Colonic mucosa (tissue), 4 donors: ENCODE results near the gene POLR1G. TPM values are rescaled to one million over a fixed set of nuclear protein-coding genes. Genes with fewer than 3 reads are reported as not detected.
"Not testable (repeated sequence)": the region's sequence is repeated elsewhere in the genome, so short reads cannot be mapped to it uniquely, and the experiment has no call there.

Source experiments
- DNase-seq: peaks from one replicate; pipeline ENCODE4 v3.0.0-alpha.2; 2020
- H3K27ac ChIP-seq: fragments of 200-600 bp; one replicate; pipeline ENCODE4 v1.8.0; 2021
- H3K27me3 ChIP-seq: fragments of 200-600 bp; one replicate; pipeline ENCODE4 v1.8.0; 2021
- H3K36me3 ChIP-seq: fragments of 200-600 bp; one replicate; pipeline ENCODE4 v1.8.0; 2021
- H3K4me1 ChIP-seq: fragments of 200-600 bp; one replicate; pipeline ENCODE4 v1.8.0; 2021; ENCODE audit warnings: mild to moderate bottlenecking
- H3K4me3 ChIP-seq: fragments of 200-600 bp; one replicate; pipeline ENCODE4 v1.8.0; 2021
- H3K9ac ChIP-seq, 2 donors: one replicate each; pipeline ENCODE4 v1.7.0; 2013; ENCODE audit warnings: control low read depth in 2 of 2, low read depth in 2 of 2, low read length in 2 of 2
- H3K9me3 ChIP-seq: fragments of 200-600 bp; one replicate; pipeline ENCODE4 v1.8.0; 2021
- intact Hi-C: fragments of 100-400 bp; cut with DNase I; formaldehyde crosslinking; loops from one replicate; pipeline ENCODE4 v1.14.1; 2022
- total RNA-seq, 2 donors: library from RNA; stranded (reverse); fragmentation: NEBNext Ultra II Directional in 1 of 2; extraction: Animal tissue kit (Norgen Biotek cat#: 25700) in 1 of 2; gene quantifications; one replicate each; pipeline ENCODE4 v1.2.1, GENCODE V29; 2021
- TF ChIP-seq, protein P1 (sequence below): fragments of 200-600 bp; IDR thresholded peaks from one replicate; pipeline ENCODE4 v1.8.0; 2022; ENCODE audit warnings: antibody characterized with exemption, mild to moderate bottlenecking
- donor health status: healthy.
- donor health status: DM: no; HTN: no; CAD: no.
- donor health status: DM: no; HTN: no; CAD: no.

POLR1G gene
- total RNA-seq, 2 donors from 2014 or later, result 2.0 to 8.5 TPM

DNA sequence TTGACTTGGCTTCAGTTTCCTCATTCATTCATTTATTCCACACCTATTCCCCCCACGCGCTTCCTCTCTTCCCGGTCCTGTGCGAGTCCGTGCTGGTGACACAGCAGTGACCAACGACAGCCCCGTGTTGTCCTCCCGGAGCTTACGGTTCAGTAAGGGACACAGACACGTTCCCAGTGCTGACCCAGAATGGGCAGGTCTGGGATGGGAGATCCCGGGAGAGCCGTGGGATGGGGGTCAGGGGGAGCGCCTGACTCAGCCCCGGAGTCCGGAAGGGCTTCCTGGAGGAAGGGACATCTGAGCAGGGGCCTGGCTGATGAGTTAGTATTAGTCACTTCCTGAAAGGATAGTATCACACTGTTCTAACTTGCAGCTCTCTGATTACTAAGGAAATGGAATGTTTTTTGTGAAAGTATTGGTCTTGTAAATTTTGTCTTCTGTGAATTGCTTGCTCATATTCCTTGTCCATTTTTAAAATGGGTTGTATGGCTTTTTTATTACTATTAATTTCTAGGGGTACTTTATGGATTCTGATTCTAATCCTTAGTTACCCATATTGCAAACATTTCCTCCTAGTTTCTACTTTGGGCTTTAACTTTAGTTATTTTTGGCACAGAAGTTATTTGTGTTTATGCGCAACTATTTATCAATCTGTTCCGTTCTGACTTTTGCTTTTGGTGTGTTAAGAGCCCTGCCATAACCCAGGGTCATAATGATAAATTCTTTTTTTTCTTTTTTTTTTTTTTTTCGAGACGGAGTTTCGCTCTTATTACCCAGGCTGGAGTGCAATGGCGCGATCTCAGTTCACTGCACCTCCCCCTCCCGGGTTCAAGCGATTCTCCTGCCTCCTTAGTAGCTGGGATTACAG is 18.0 kb downstream of the POLR1G start:
- H3K27me3 ChIP-seq, result peaks cover 9% of the 10 kb centered on the region
- intact Hi-C loops, result no loop called here
- peak overlapping the region; percentile 94 for H3K27ac ChIP-seq
- DNase-seq, result peak; percentile 70
- no peaks in the 10 kb centered on the region for H3K36me3 ChIP-seq
- TF ChIP-seq, protein P1, sequence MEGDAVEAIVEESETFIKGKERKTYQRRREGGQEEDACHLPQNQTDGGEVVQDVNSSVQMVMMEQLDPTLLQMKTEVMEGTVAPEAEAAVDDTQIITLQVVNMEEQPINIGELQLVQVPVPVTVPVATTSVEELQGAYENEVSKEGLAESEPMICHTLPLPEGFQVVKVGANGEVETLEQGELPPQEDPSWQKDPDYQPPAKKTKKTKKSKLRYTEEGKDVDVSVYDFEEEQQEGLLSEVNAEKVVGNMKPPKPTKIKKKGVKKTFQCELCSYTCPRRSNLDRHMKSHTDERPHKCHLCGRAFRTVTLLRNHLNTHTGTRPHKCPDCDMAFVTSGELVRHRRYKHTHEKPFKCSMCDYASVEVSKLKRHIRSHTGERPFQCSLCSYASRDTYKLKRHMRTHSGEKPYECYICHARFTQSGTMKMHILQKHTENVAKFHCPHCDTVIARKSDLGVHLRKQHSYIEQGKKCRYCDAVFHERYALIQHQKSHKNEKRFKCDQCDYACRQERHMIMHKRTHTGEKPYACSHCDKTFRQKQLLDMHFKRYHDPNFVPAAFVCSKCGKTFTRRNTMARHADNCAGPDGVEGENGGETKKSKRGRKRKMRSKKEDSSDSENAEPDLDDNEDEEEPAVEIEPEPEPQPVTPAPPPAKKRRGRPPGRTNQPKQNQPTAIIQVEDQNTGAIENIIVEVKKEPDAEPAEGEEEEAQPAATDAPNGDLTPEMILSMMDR, result no peak
- H3K9ac ChIP-seq, result peak overlapping the region; percentile 87 to 98
- no peaks in the 10 kb centered on the region for H3K9me3 ChIP-seq
- H3K4me3 ChIP-seq, result peak overlapping the region; percentile 33
- no peaks in the 10 kb centered on the region for H3K4me1 ChIP-seq

DNA sequence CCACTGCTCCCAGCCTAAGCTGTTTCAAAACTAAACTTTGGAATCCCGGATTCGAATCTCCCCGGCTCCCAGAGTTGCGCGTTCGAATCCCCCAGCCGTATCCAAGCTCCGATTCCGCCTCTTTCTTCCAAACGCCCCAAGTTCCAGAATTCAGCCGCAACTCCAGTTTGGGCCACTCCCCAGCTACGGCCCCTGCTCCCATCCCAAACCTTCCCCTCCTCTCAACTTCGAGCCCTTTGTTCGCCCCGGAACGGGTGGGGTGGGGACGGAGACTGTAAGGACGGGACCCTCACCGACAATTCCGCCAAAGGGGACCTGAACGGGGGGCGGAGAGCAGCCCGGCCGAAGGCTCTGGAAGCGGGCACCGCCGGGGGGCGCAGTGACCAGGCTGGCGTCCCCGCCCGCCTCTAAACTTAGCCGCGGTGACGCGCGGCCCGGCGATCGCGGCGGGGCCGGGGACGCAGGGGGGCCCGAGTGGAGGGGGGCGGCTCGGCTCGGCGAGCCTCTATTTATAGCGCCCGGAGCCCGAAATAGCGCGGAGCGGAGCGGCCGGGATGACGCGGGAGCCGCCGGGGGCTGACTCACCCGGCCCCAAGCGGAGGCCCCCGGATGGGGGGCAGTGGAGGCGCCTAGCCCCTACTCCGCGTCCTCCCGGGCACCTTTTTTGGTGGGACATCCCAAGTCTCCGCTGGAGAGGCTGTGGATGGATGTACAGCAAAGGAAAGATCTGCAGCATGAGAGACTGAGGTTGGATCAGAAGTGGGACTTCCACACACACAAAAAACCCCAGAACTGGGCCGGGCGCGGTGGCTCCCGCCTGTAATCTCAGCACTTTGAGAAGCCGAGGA is 22.2 kb downstream of the POLR1G start:
- Histone ChIP-seq H3K4me3 (peak overlapping the region; percentile 30), H3K9ac (peak overlapping the region; percentile 57 to 61), H3K27me3 (peaks cover 9% of the 10 kb centered on the region), H3K9me3 (no peaks in the 10 kb centered on the region), H3K36me3 (no peaks in the 10 kb centered on the region), H3K27ac (no peak overlapping the region), H3K4me1 (no peaks in the 10 kb centered on the region)
- intact Hi-C loops, result no loop called here
- TF ChIP-seq, protein P1, result no peak
- DNase-seq, result no peak

DNA sequence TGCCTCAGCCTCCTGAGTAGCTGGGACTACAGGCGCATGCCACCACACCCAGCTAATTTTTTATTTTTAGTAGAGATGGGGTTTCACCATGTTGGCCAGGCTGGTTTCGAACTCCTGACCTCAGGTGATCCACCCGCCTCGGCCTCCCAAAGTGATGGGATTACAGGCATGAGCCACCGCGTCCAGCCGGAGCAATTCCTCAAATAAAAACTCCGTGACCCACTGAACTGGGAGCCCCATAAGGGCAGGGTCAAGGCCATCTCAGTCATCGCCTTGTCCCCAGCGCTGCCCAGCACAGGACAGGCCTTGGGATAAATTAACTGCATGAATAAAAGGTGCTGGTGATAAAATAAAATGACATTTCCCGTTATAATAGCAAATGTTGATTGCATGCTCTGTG is 23.5 kb downstream of the POLR1G start:
- not testable (repeated sequence) for H3K27ac ChIP-seq, H3K9me3 ChIP-seq, H3K9ac ChIP-seq, H3K27me3 ChIP-seq, H3K36me3 ChIP-seq, H3K4me1 ChIP-seq, DNase-seq, H3K4me3 ChIP-seq
- intact Hi-C loops, result loop anchor here (2.0 kb wide), 1 partner anchor 49 kb away; no protein-coding TSS in a partner anchor

DNA sequence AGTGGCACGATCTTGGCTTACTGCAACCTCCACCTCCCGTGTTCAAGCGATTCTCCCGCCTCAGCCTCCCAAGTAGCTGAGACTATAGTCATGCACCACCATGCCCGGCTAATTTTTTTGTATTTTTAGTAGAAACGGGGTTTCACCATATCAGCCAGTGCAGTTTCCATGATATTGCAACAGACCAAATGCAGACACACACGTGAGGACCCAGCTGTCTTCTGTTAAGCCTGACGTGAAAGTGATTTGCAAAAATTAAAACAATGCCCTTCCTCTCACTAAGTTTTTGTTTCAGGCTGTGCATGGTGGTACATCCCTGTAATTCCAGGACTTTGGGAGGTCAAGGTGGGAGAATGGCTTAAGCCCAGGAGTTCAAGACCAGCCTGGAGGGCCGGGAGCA is 24.6 kb downstream of the POLR1G start:
- DNase-seq, H3K27me3 ChIP-seq, H3K36me3 ChIP-seq, H3K4me3 ChIP-seq, H3K27ac ChIP-seq, H3K9me3 ChIP-seq, H3K4me1 ChIP-seq, H3K9ac ChIP-seq: not testable (repeated sequence)
- intact Hi-C loops, result loop anchor here (2.0 kb wide), 1 partner anchor 48 kb away; no protein-coding TSS in a partner anchor

DNA sequence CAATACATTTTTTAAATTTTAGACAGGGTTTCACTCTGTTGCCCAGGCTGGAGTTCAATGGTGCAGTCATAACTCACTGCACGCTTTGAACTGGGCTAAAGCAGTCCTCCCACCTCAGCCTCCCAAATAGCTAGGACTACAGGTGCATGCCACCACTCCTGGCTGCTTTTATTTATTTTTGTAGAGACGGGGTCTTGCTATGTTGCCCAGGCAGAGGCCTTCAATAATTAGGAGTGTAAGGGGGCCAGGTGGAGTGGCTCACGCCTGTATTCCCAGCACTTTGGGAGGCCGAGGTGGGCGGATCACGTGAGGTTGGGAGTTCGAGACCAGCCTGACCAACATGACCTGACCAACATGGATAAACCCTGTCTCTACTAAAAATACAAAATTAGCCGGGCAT is 26.1 kb downstream of the POLR1G start:
- H3K27me3 ChIP-seq, intact Hi-C loops, DNase-seq: not testable (repeated sequence)

DNA sequence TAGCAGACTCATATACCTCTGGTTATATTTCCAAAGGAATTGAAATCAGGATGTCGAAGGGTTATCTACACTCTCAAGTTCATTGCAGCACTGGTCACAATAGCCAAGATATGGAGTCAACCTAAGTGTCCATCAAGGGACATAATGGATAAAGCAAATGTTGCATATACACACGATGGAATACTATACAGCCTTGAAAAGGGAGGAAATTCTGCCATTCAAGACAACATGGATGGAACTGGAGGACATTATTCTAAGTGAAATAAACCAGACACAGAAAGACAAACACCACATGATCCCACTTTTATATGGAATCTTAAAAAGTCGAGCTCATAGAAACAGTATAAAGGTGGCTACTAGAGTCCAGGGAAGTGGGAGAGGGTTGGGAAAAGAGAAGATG is 30.9 kb downstream of the POLR1G start:
- H3K9ac ChIP-seq, result no peak overlapping the region
- no peaks in the 10 kb centered on the region for H3K9me3 ChIP-seq
- intact Hi-C loops, result no loop called here
- H3K4me1 ChIP-seq, result no peaks in the 10 kb centered on the region
- no peak overlapping the region for H3K27ac ChIP-seq
- no peaks in the 10 kb centered on the region for H3K36me3 ChIP-seq
- DNase-seq, result no peak
- H3K4me3 ChIP-seq, result no peak overlapping the region
- no peaks in the 10 kb centered on the region for H3K27me3 ChIP-seq
- TF ChIP-seq, protein P1, result no peak

More for the DNA sequence above, 26.1 kb downstream of the POLR1G start:
- not testable (repeated sequence) for H3K36me3 ChIP-seq, H3K4me3 ChIP-seq, H3K9ac ChIP-seq, H3K27ac ChIP-seq, H3K9me3 ChIP-seq, H3K4me1 ChIP-seq
